M059J (cell line): ENCODE data around the gene VWA8. TPM values are rescaled to one million over a fixed set of nuclear protein-coding genes. Genes with fewer than 3 reads are reported as not detected.
A peak's percentile ranks its signal among the peaks of the same experiment; 100 is the strongest.
"Not testable (repeated sequence)": the region's sequence is repeated elsewhere in the genome, so short reads cannot be mapped to it uniquely, and the experiment has no call there.

ENCODE experiments used
- DNase-seq: peaks from one replicate; pipeline ENCODE4 v3.0.0-alpha.2; 2012; ENCODE audit warnings: low read depth
- total RNA-seq: library from RNA; depleted of rRNA; stranded (reverse); fragments of >200 nt; shearing (Covaris generic); gene quantifications from 2 replicates; pipeline ENCODE4 v1.2.3, GENCODE V29; 2014

VWA8 gene
- total RNA-seq, 1 experiment from 2014 or later: 10.4 TPM

DNA sequence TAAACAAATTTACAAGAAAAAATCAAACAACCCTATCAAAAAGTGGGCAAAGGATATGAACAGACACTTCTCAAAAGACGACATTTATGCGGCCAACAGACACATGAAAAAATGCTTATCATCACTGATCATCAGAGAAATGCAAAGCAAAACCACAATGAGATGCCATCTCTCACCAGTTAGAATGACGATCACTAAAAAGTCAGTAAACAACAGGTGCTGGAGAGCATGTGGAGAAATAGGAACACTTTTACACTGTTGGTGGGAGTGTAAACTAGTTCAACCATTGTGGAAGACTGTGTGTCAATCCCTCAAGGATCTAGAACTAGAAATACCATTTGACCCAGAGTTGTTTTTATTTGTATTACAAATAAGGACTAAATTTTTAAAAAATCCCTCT is 215.4 kb downstream of the VWA8 start:
- DNase-seq: not testable (repeated sequence)

GRCh38 chr13:41742917-41743552 is 217.9 kb downstream of the VWA8 start:
- no peak for DNase-seq

GRCh38 chr13:41740479-41740878 is 220.4 kb downstream of the VWA8 start:
- no peak for DNase-seq

DNA sequence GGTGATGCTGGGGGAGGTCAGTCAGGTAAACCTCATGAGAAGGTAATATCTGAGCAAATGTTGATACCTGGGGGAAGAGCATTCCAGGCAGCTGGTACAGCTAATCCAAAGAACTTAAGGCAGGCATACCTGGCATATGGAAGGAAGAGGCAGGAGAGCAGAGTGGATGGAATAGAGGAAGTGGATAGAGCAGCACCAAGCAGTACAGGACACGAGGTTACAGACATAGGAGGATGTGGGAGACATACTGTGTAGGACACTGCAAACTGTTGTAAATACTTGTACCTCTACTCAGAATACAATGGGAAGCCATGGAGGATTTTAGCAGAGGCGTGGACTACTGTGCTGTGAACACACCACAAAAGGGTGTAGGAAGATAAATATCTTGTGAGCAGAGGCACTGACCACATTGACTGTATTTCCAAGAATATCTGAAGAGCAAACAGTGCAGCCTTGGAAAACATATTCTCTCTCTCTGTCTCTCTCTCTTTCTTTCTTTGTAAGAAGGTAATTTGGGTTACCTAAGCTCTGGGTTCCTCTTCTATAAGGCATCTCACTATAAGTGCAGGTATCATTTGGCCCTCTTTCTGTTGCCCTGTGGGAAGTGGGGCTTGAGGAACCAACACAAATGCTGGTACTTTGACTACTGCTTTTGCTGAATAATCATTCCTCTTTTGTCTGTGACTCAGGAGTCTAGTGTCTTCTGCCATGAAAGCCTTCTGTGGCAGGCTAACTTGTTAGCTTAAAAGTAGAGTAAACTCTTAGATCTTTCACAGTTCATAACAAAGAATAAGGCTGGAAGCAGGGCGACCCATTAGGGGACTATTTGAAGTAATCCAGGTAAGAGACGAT is 238.0 kb downstream of the VWA8 start:
- no peak for DNase-seq

DNA sequence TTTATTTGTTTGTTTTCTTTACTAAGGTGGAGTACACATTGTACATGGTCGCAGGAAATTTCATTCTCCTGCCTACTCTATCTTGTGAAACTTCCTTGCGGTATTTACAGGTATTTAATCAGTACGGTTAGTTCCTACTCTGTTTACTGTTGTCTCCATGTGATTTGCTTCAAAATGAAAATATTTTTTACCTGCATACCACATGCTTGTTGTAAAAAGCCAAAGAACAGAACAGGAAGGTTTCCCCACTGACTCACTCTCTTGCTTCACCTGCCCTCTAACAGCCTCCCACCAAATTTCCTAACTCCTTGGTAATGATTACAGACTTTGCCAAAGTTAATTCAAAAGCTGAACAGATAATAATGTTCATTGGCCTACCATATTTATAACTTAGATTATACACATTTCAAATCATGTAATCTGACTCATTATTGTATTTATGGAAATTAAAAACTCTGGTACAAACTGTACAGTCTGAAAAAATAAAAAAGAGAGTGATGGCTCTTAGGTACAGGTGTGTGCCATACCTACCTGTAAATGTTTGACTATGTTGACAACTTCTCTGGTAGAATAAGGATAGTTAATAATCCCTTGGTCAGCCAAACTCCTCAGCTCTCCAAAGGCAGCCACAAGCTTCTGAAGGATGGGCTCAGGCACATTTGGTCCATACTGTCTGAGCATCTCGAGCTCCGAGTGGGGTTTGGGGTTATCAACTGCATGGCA is 239.9 kb downstream of the VWA8 start:
- no peak for DNase-seq

DNA sequence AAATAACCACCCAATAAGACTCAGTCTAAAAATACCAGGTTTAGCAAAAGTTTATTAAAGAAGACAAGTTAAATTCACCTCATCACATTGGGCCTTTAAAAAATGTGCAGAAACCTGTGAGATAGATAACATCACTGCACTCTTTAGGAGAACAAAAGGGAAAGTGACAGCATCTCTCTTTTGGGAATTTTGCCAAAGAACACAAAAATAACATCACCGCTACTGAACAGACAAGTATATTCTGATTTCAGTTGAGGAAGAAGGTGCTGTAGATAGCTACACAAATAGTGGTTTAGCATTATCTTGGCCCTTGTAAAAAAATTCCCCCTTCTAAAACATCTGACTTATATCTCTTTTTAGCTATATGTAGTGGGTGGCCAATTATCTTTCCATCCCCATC is 244.7 kb downstream of the VWA8 start:
- no peak for DNase-seq

GRCh38 chr13:41713405-41713804 is 247.5 kb downstream of the VWA8 start:
- DNase-seq: no peak

DNA sequence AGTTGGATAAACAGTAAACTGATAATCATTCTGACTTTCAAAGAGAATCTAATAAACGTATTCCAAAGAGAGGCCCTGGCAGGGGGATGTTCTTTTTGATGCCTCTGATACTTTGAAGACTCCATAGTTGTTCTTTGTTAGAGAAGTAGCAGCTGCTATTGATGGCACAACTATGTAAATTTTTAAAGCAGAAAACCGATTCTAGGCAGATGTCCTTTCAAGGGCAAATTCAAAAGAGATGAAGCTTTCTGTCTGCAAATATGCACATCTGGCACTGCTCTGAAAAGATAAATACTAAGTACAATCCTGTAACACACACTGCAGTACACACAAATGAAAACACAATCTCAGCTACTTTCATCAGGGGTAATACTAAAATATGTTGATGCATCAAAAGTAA is 250.1 kb downstream of the VWA8 start:
- no peak for DNase-seq

GRCh38 chr13:41709511-41709910 is 251.4 kb downstream of the VWA8 start:
- DNase-seq: peak; percentile 23

GRCh38 chr13:41708713-41709112 is 252.2 kb downstream of the VWA8 start:
- DNase-seq: no peak

GRCh38 chr13:41707194-41707821 is 253.6 kb downstream of the VWA8 start:
- no peak for DNase-seq

GRCh38 chr13:41706152-41706551 is 254.8 kb downstream of the VWA8 start:
- DNase-seq: no peak

- DNase-seq: no peak
Observed at GRCh38 chr13:41702540-41702939, 258.4 kb downstream of the VWA8 start.

- no peak for DNase-seq
Observed at GRCh38 chr13:41701676-41702075, 259.2 kb downstream of the VWA8 start.

GRCh38 chr13:41700790-41701310 is 260.1 kb downstream of the VWA8 start:
- DNase-seq: peak; percentile 90

- DNase-seq: peak; percentile 32
Observed at GRCh38 chr13:41699759-41700158, 261.1 kb downstream of the VWA8 start.

GRCh38 chr13:41697578-41697977 is 263.3 kb downstream of the VWA8 start:
- no peak for DNase-seq

DNA sequence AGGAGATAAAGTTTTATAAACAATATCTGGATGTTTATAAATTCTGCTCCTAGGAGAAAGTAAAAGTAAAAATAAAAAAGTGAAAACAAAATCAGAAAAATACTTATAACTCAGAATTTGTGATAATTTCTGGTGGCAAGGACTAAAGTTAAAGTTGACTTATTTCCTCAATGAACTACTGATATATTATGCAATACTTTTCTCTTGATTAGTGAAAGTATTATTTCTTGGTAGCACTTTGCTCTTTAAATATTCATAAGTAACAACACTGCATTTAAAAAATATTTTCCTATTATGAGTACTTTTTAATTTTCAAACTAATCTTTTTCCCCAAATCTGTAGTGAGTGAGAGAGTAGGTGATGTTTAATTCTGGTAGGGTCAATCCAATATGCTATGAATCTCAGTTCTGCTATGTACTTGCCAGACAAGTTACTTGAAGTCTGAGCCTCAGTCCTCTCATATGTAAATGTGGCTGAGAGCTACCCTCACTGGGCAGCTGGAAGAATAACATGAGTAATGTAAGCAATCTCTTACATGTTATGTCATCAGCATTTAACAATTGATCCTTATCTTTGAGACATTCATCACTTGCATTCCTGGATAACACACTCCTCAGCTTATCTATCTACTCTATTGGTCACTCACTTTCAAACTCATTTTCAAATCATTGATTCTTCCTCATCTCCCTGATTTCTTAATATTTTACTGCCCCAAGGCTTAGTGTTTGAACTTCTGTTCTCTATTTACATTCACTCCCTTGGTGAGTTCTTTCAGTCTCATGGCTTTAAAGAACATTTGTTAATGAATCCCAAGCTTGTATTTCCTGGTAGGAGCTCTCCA is 264.5 kb downstream of the VWA8 start:
- peak; percentile 81 for DNase-seq

DNA sequence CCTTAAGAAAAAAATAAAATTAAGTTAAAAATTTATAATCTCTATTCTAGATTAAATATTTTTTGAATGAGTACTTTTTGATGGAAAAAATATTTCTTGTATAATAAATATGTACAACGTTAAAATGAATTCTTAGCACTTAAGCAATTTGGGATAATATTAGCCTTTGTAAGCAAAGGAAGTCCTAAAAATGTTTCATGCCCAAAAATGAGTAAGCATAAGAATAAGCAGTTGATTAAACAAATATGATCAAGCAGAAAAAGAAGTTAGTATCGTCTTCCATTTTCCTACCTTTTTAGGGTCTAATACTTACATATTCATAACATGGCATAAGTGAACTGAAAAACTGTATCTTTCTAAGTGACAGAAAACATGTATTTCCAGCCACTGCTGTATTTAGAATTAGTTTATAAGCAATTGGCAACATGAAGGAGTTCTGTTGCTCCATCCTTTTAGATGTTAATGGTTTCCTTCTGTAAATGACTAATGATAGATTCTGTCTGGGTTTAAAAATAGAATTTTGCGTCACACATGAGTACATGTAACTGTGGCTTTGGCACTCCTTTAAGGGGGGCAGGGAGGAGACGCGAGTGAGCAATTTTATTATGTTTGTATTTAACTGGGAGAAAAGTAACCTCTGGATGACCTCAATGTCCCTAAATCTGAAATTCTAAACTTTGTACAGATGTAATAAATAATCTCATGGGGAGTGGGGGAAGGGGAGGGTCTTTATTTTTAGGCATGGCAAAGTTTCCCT is 266.2 kb downstream of the VWA8 start:
- peak; percentile 90 for DNase-seq

GRCh38 chr13:41693434-41693833 is 267.5 kb downstream of the VWA8 start:
- no peak for DNase-seq
